Kidney (tissue), 14 donors: ENCODE measurements around the gene RNF182. TPM values are rescaled to one million over a fixed set of nuclear protein-coding genes. Genes with fewer than 3 reads are reported as not detected.

Experiments used
- DNase-seq, 5 donors: peaks; one replicate each; pipeline ENCODE4 v3.0.0-alpha.2; 2013 to 2020
- FAIRE-seq: peaks from 2 replicates; lab custom pipeline; 2012; peaks lifted over from hg19 to GRCh38; lab: Jason Lieb, UNC
- H3K27ac ChIP-seq, 2 donors: one replicate each; pipeline ENCODE4 v1.7.0; 2013; ENCODE audit warnings: low read depth in 2 of 2, low read length in 2 of 2, inconsistent platforms in 1 of 2
- H3K27me3 ChIP-seq: one replicate; pipeline ENCODE4 v1.7.1; 2013; ENCODE audit warnings: low read length, inconsistent platforms; ENCODE audit not compliant: control insufficient read depth, insufficient read depth
- H3K36me3 ChIP-seq, 3 donors: one replicate each; pipeline versions ENCODE4 v1.7.0 to v1.7.1; 2013; ENCODE audit warnings: low read length in 3 of 3, control low read depth in 1 of 3, inconsistent platforms in 1 of 3; ENCODE audit not compliant: insufficient read depth in 3 of 3, control insufficient read depth in 2 of 3
- H3K4me1 ChIP-seq, 3 donors: one replicate each; pipeline versions ENCODE4 v1.7.0 to v1.7.1; 2013; ENCODE audit warnings: low read length in 3 of 3, inconsistent platforms in 1 of 3, low read depth in 1 of 3; ENCODE audit not compliant: control insufficient read depth in 2 of 3, insufficient read depth in 2 of 3
- H3K4me3 ChIP-seq, 3 donors: one replicate each; pipeline versions ENCODE4 v1.7.0 to v1.8.1; 2013; ENCODE audit warnings: low read length in 3 of 3, control low read depth in 1 of 3, inconsistent platforms in 1 of 3
- H3K9ac ChIP-seq, 3 donors: one replicate each; pipeline versions ENCODE4 v1.7.0 to v1.7.1; 2013; ENCODE audit warnings: low read length in 3 of 3, control low read depth in 1 of 3, inconsistent platforms in 1 of 3
- H3K9me3 ChIP-seq, 3 donors: one replicate each; pipeline versions ENCODE4 v1.7.0 to v1.7.1; 2013; ENCODE audit warnings: low read length in 3 of 3, control low read depth in 1 of 3, inconsistent platforms in 1 of 3; ENCODE audit not compliant: control insufficient read depth in 2 of 3, insufficient read depth in 1 of 3
- CTCF ChIP-seq: IDR thresholded peaks from 3 replicates; pipeline ENCODE4 v1.5.1; 2012; ENCODE audit warnings: mild to moderate bottlenecking, moderate library complexity, borderline replicate concordance; ENCODE audit not compliant: insufficient read depth; ENCODE audit errors: extremely low read depth
- intact Hi-C: fragments of 100-400 bp; cut with DNase I; formaldehyde crosslinking; loops from one replicate; pipeline ENCODE4 v1.11.1; 2022
- polyA plus RNA-seq: library from polyadenylated mRNA; stranded (reverse); fragments of 350-450 nt; fragmentation: Illumina TruSeq; extraction: RNeasy Lipid Tissue Mini Kit (QIAGEN cat#74804); gene quantifications from one replicate; pipeline ENCODE4 v1.2.3, GENCODE V29; 2014; ENCODE audit warnings: low read depth, low replicate concordance; ENCODE audit not compliant: insufficient read depth
- total RNA-seq: library from RNA; stranded (reverse); fragmentation: NEBNext Ultra II Directional; extraction: Animal tissue kit (Norgen Biotek cat#: 25700); gene quantifications from one replicate; pipeline ENCODE4 v1.2.1, GENCODE V29; 2021
- donor health status: control.
- donor health status: control.
- donor health status: control.
- donor health status: control.
- donor health status: control.
- donor health status: DM: yes; HTN: yes; CAD: no.
- donor health status: Normal renal cell carcinoma (clear cell type).

RNF182 gene
- total and polyA plus RNA-seq, 2 donors from 2014 or later = 0.90 to 3.9 TPM

DNA sequence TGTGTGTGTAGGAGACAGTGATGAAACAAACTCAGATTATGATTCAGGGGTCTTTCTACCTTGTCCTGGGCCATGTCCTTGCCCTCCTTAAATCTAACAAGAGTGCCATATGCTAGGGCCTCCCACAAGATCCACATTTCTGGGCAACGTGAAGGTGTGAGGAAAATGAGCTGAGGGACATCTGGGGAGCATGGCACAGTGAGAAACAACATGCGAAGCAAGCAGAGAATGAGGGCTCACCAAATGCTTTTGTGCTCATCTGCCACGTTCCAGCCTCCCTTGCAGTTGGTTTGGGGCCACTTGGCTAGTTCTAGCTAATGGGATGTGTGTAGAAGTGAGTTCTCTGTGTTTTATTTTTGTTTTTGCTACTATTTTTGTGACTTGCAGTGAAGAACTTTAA lies 21.4 kb upstream of the RNF182 start:
- H3K4me3 ChIP-seq = no peak overlapping the region
- TF ChIP-seq CTCF = no peak
- no peak for DNase-seq
- H3K36me3 ChIP-seq = no peaks in the 10 kb centered on the region
- H3K4me1 ChIP-seq = no peaks in the 10 kb centered on the region
- H3K27ac ChIP-seq = no peak overlapping the region
- intact Hi-C loops = no loop called here
- no peaks in the 10 kb centered on the region for H3K27me3 ChIP-seq
- H3K9me3 ChIP-seq = no peaks in the 10 kb centered on the region
- no peak overlapping the region for H3K9ac ChIP-seq
- no peak for FAIRE-seq

DNA sequence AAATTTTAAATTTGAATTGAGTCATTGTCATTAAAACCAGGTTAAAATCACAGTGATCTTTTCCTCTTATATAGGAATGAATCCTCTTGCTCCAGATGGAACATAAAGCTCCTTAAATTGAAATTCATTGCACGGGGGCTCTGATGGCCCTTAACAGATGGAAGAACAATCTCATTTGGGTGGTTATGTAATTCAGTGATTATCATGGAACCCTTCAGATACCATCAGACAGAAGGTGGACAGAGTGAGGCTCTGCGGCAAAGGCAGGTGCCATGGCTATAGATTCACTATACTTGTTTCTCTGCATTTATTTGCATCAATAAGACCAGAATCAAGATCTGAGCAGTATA lies 17.8 kb upstream of the RNF182 start:
- H3K4me1 ChIP-seq = no peaks in the 10 kb centered on the region
- no peaks in the 10 kb centered on the region for H3K27me3 ChIP-seq
- DNase-seq = no peak
- H3K9ac ChIP-seq = no peak overlapping the region
- H3K4me3 ChIP-seq = no peak overlapping the region
- intact Hi-C loops = no loop called here
- H3K9me3 ChIP-seq = no peaks in the 10 kb centered on the region
- FAIRE-seq = no peak
- no peak for TF ChIP-seq CTCF
- H3K27ac ChIP-seq = no peak overlapping the region
- H3K36me3 ChIP-seq = no peaks in the 10 kb centered on the region

GRCh38 chr6:13907614-13908215 lies 17.0 kb upstream of the RNF182 start:
- Histone ChIP-seq H3K27ac (no peak overlapping the region), H3K27me3 (no peaks in the 10 kb centered on the region), H3K9me3 (no peaks in the 10 kb centered on the region), H3K36me3 (no peaks in the 10 kb centered on the region), H3K4me3 (no peak overlapping the region), H3K9ac (no peak overlapping the region), H3K4me1 (no peaks in the 10 kb centered on the region)
- no peak for TF ChIP-seq CTCF
- FAIRE-seq = no peak
- intact Hi-C loops = no loop called here
- DNase-seq = no peak

DNA sequence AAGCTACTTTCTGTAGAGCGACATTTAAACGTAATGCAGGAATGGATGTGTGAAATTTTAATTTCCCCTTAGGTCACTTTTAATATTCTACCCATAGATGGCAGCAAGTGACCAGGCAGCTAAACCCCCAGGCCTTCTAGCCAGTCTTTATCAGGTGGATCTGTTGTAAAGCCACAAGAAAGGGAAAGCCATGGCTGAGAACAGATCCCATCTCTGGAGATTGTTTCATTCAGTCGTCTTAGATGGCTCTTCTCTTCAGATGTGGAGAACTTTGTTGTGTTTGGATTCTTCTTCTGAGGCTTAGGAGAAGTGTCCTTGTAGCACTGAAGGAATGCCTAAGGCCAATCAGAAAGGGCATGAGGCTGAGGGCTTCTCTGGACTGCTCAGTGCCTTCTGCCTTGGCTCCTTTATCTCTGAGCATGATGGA lies 15.8 kb upstream of the RNF182 start:
- DNase-seq = peak in 4 of 5 donors; percentile 63 to 87 (median 72)
- intact Hi-C loops = no loop called here
- H3K4me3 ChIP-seq = no peak overlapping the region
- H3K36me3 ChIP-seq = no peaks in the 10 kb centered on the region
- peak; percentile 85 for FAIRE-seq
- H3K27me3 ChIP-seq = no peaks in the 10 kb centered on the region
- no peak overlapping the region for H3K27ac ChIP-seq
- H3K9me3 ChIP-seq = no peaks in the 10 kb centered on the region
- peak; percentile 71 for TF ChIP-seq CTCF
- no peak overlapping the region for H3K9ac ChIP-seq
- H3K4me1 ChIP-seq = no peaks in the 10 kb centered on the region
